Natural killer cell treated with Interleukin-12 subunit alpha and Interleukin-12 subunit beta and Interleukin-15 and Interleukin-18, amount 100 ng/mL, for 72 hours (primary cell): Measurements from ENCODE around the gene WNT11. TPM values are rescaled to one million over a fixed set of nuclear protein-coding genes. Genes with fewer than 3 reads are reported as not detected.

ENCODE experiments used
- ATAC-seq, 2 donors: fragments of 150-1000 bp; cut with Tn5 transposase in 1 of 2; sonication (Bioruptor Pico), chemical (Tn5 transposase) in 1 of 2; 2 replicates each; pipeline ENCODE4 v1.10.0; 2021
- DNase-seq: peaks from one replicate; pipeline ENCODE4 v3.0.0; 2022; ENCODE audit warnings: low spot score
- H3K27ac Mint-ChIP-seq, 2 donors: 1 replicate in 1 of 2; 2 replicates in 1 of 2; pipeline ENCODE4 v1.8.0; 2022; ENCODE audit warnings: mixed read lengths in 2 of 2, mild to moderate bottlenecking in 1 of 2, moderate library complexity in 1 of 2
- H3K27me3 Mint-ChIP-seq, 2 donors: 1 replicate in 1 of 2; 2 replicates in 1 of 2; pipeline ENCODE4 v1.8.0; 2022; ENCODE audit warnings: mixed read lengths in 2 of 2
- H3K36me3 Mint-ChIP-seq: one replicate; pipeline ENCODE4 v1.8.0; 2022; ENCODE audit warnings: mixed read lengths
- H3K4me1 Mint-ChIP-seq, 2 donors: 1 replicate in 1 of 2; 2 replicates in 1 of 2; pipeline ENCODE4 v1.8.0; 2022; ENCODE audit warnings: low read depth in 2 of 2, mixed read lengths in 2 of 2, mild to moderate bottlenecking in 1 of 2
- H3K4me3 Mint-ChIP-seq: one replicate; pipeline ENCODE4 v1.8.0; 2022; ENCODE audit warnings: mixed read lengths
- H3K9me3 Mint-ChIP-seq: 2 replicates; pipeline ENCODE4 v1.8.0; 2022; ENCODE audit warnings: mixed read lengths
- total RNA-seq, 2 donors: library from RNA; stranded (reverse); gene quantifications; one replicate each; pipeline ENCODE4 v1.2.3, GENCODE V29; 2022

The WNT11 gene
- total RNA-seq, 2 donors from 2014 or later: 0.57 to 1.7 TPM

GRCh38 chr11:76221365-76221764 is 15.1 kb upstream of the WNT11 start:
- DNase-seq: no peak
- no peak for ATAC-seq
- Mint-ChIP-seq H3K27ac (no peak overlapping the region), H3K27me3 (peaks cover 11 to 14% of the 10 kb centered on the region in 2 donors), H3K4me1 (no peaks in the 10 kb centered on the region), H3K4me3 (no peak overlapping the region), H3K36me3 (no peaks in the 10 kb centered on the region), H3K9me3 (no peaks in the 10 kb centered on the region)

GRCh38 chr11:76219243-76219642 is 12.9 kb upstream of the WNT11 start:
- no peaks in the 10 kb centered on the region for H3K36me3 Mint-ChIP-seq
- H3K4me1 Mint-ChIP-seq: no peaks in the 10 kb centered on the region
- H3K9me3 Mint-ChIP-seq: no peaks in the 10 kb centered on the region
- DNase-seq (no peak), ATAC-seq (no peak)
- no peak overlapping the region for H3K27ac Mint-ChIP-seq
- H3K4me3 Mint-ChIP-seq: no peak overlapping the region
- H3K27me3 Mint-ChIP-seq: peaks cover 11 to 14% of the 10 kb centered on the region in 2 donors

- ATAC-seq (no peak), DNase-seq (no peak)
- Mint-ChIP-seq H3K27me3 (peaks cover 11 to 15% of the 10 kb centered on the region in 2 donors), H3K4me3 (no peak overlapping the region), H3K36me3 (no peaks in the 10 kb centered on the region), H3K9me3 (no peaks in the 10 kb centered on the region), H3K27ac (no peak overlapping the region), H3K4me1 (no peaks in the 10 kb centered on the region)
These were observed 12.3 kb upstream of the WNT11 start for GRCh38 chr11:76218449-76219178.

GRCh38 chr11:76217653-76218160 is 11.4 kb upstream of the WNT11 start:
- Mint-ChIP-seq H3K27me3 (peaks cover 11 to 19% of the 10 kb centered on the region in 2 donors), H3K4me3 (no peak overlapping the region), H3K27ac (no peak overlapping the region), H3K4me1 (no peaks in the 10 kb centered on the region), H3K36me3 (no peaks in the 10 kb centered on the region), H3K9me3 (no peaks in the 10 kb centered on the region)
- ATAC-seq (no peak), DNase-seq (no peak)

- H3K4me3 Mint-ChIP-seq: no peak overlapping the region
- H3K9me3 Mint-ChIP-seq: no peaks in the 10 kb centered on the region
- no peaks in the 10 kb centered on the region for H3K4me1 Mint-ChIP-seq
- no peak for ATAC-seq
- H3K27ac Mint-ChIP-seq: no peak overlapping the region
- DNase-seq: no peak
- peaks cover 14 to 24% of the 10 kb centered on the region in 2 donors for H3K27me3 Mint-ChIP-seq
- H3K36me3 Mint-ChIP-seq: no peaks in the 10 kb centered on the region
These were observed 10.4 kb upstream of the WNT11 start for GRCh38 chr11:76216536-76217325.

GRCh38 chr11:76215941-76216340 is 9.6 kb upstream of the WNT11 start:
- H3K4me3 Mint-ChIP-seq: no peak overlapping the region
- DNase-seq (no peak), ATAC-seq (no peak)
- H3K27ac Mint-ChIP-seq: no peak overlapping the region
- no peaks in the 10 kb centered on the region for H3K4me1 Mint-ChIP-seq
- H3K27me3 Mint-ChIP-seq: peaks cover 16 to 28% of the 10 kb centered on the region in 2 donors
- no peaks in the 10 kb centered on the region for H3K9me3 Mint-ChIP-seq
- H3K36me3 Mint-ChIP-seq: no peaks in the 10 kb centered on the region

GRCh38 chr11:76214968-76215548 is 8.8 kb upstream of the WNT11 start:
- H3K4me1 Mint-ChIP-seq: no peaks in the 10 kb centered on the region
- no peak for DNase-seq
- H3K27me3 Mint-ChIP-seq: peaks cover 14 to 28% of the 10 kb centered on the region in 2 donors
- H3K4me3 Mint-ChIP-seq: no peak overlapping the region
- ATAC-seq: no peak
- no peaks in the 10 kb centered on the region for H3K36me3 Mint-ChIP-seq
- H3K27ac Mint-ChIP-seq: no peak overlapping the region
- H3K9me3 Mint-ChIP-seq: no peaks in the 10 kb centered on the region

GRCh38 chr11:76214186-76214585 is 7.9 kb upstream of the WNT11 start:
- no peaks in the 10 kb centered on the region for H3K9me3 Mint-ChIP-seq
- H3K36me3 Mint-ChIP-seq: no peaks in the 10 kb centered on the region
- H3K4me1 Mint-ChIP-seq: no peaks in the 10 kb centered on the region
- DNase-seq (no peak), ATAC-seq (no peak)
- H3K4me3 Mint-ChIP-seq: no peak overlapping the region
- peaks cover 10 to 25% of the 10 kb centered on the region in 2 donors for H3K27me3 Mint-ChIP-seq
- no peak overlapping the region for H3K27ac Mint-ChIP-seq

- no peak overlapping the region for H3K27ac Mint-ChIP-seq
- no peak overlapping the region for H3K4me3 Mint-ChIP-seq
- ATAC-seq (no peak), DNase-seq (no peak)
- H3K9me3 Mint-ChIP-seq: no peaks in the 10 kb centered on the region
- peaks cover 10 to 19% of the 10 kb centered on the region in 2 donors for H3K27me3 Mint-ChIP-seq
- peaks cover 4 to 6% of the 10 kb centered on the region in 2 donors for H3K4me1 Mint-ChIP-seq
- no peaks in the 10 kb centered on the region for H3K36me3 Mint-ChIP-seq
These were observed 6.1 kb upstream of the WNT11 start for GRCh38 chr11:76212086-76213035.

- no peak overlapping the region for H3K27ac Mint-ChIP-seq
- peak overlapping the region; percentile 60 for H3K4me3 Mint-ChIP-seq
- no peaks in the 10 kb centered on the region for H3K36me3 Mint-ChIP-seq
- ATAC-seq: no peak
- no peaks in the 10 kb centered on the region for H3K9me3 Mint-ChIP-seq
- peaks cover 12 to 13% of the 10 kb centered on the region in 2 donors for H3K4me1 Mint-ChIP-seq
- no peak for DNase-seq
- peaks cover 10 to 19% of the 10 kb centered on the region in 2 donors for H3K27me3 Mint-ChIP-seq
These were observed 4.9 kb upstream of the WNT11 start for GRCh38 chr11:76210931-76211851.

- no peaks in the 10 kb centered on the region for H3K9me3 Mint-ChIP-seq
- H3K27me3 Mint-ChIP-seq: peaks cover 17 to 26% of the 10 kb centered on the region in 2 donors
- H3K4me1 Mint-ChIP-seq: peaks cover 15 to 18% of the 10 kb centered on the region in 2 donors
These were observed 4.0 kb upstream of the WNT11 start for GRCh38 chr11:76209973-76210930.

More at GRCh38 chr11:76209973-76210930, 4.0 kb upstream of the WNT11 start:
- no peak overlapping the region for H3K27ac Mint-ChIP-seq
- peak overlapping the region; percentile 60 for H3K4me3 Mint-ChIP-seq
- ATAC-seq (no peak), DNase-seq (no peak)
- H3K36me3 Mint-ChIP-seq: no peaks in the 10 kb centered on the region
